COLO668 (cell line): Measurements from ENCODE around the gene ZNRF4.

ENCODE experiments used
- DNase-seq: peaks from one replicate; lab custom pipeline; 2025; ENCODE audit not compliant: unreplicated experiment; lab: John Stamatoyannopoulos, UW

Gene ZNRF4

GRCh38 chr19:5501907-5502306 lies 46.7 kb downstream of the ZNRF4 start:
- no peak for DNase-seq

- DNase-seq = no peak
Observed at GRCh38 chr19:5503598-5503997, 48.4 kb downstream of the ZNRF4 start.

GRCh38 chr19:5504114-5504513 lies 48.9 kb downstream of the ZNRF4 start:
- no peak for DNase-seq
